ENCODE measurements around the gene BFSP2.
"Not testable (repeated sequence)": the region's sequence is repeated elsewhere in the genome, so short reads cannot be mapped to it uniquely, and the experiment has no call there.

Gene BFSP2

DNA sequence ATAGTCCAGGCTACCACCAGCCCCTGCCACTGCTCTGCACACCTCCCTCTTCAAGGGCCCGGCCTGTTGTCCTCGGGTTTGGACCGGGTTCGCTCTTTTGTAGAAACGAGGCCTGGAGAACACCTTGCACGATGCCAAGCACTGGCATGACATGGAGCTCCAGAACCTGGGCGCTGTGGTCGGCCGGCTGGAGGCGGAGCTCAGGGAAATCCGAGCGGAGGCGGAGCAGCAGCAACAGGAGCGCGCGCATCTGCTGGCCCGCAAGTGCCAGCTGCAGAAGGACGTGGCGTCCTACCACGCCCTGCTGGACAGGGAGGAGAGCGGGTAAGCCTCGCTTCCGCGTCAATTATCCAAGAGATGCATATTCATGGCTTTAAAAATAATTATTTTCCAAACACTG, 72.4 kb downstream of the BFSP2 start:
- Histone ChIP-seq H3K4me3 (ENCODE audit: low read depth in 1 of 2, low read length in 1 of 2) (no peak overlapping the region), H3K9me3 (no peaks in the 10 kb centered on the region), H3K27me3 (peaks cover 7% of the 10 kb centered on the region), H3K36me3 (no peaks in the 10 kb centered on the region), H3K27ac (no peak overlapping the region), H3K4me1 (ENCODE audit: control insufficient read depth in 1 of 2, insufficient read depth in 1 of 2, low read depth in 1 of 2, low read length in 1 of 2) (peaks cover 7 to 11% of the 10 kb centered on the region in 2 experiments)
- TF ChIP-seq, protein P1, sequence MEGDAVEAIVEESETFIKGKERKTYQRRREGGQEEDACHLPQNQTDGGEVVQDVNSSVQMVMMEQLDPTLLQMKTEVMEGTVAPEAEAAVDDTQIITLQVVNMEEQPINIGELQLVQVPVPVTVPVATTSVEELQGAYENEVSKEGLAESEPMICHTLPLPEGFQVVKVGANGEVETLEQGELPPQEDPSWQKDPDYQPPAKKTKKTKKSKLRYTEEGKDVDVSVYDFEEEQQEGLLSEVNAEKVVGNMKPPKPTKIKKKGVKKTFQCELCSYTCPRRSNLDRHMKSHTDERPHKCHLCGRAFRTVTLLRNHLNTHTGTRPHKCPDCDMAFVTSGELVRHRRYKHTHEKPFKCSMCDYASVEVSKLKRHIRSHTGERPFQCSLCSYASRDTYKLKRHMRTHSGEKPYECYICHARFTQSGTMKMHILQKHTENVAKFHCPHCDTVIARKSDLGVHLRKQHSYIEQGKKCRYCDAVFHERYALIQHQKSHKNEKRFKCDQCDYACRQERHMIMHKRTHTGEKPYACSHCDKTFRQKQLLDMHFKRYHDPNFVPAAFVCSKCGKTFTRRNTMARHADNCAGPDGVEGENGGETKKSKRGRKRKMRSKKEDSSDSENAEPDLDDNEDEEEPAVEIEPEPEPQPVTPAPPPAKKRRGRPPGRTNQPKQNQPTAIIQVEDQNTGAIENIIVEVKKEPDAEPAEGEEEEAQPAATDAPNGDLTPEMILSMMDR (IDR thresholded peaks at IDR 0.05) = no peak

DNA sequence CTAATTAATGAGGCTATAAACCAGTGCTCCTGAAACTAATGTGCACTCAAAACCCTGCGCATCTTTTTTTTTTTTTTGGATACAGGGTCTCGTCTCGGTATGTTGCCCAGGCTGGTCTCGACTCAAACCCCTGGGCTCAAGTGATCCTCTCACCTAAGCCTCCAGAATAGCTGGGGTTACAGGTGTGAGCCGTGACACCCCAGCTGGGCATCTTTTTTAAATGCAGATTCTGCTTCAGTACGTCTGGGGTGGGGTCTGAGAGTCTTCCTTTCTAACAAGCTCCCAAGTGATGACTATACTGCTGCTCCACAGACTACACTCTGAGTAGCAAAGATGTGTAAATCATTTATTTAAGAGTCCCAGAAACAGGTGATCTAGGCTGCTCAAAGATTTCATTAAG, 73.0 kb downstream of the BFSP2 start:
- H3K4me3 ChIP-seq (ENCODE audit: low read depth in 1 of 2, low read length in 1 of 2) = no peak overlapping the region
- no peaks in the 10 kb centered on the region for H3K9me3 ChIP-seq
- H3K36me3 ChIP-seq = no peaks in the 10 kb centered on the region
- peaks cover 7% of the 10 kb centered on the region for H3K27me3 ChIP-seq
- H3K27ac ChIP-seq = no peak overlapping the region
- peaks cover 7 to 11% of the 10 kb centered on the region in 2 experiments for H3K4me1 ChIP-seq (ENCODE audit: control insufficient read depth in 1 of 2, insufficient read depth in 1 of 2, low read depth in 1 of 2, low read length in 1 of 2)
- TF ChIP-seq, protein P1 (IDR thresholded peaks at IDR 0.05) = no peak

DNA sequence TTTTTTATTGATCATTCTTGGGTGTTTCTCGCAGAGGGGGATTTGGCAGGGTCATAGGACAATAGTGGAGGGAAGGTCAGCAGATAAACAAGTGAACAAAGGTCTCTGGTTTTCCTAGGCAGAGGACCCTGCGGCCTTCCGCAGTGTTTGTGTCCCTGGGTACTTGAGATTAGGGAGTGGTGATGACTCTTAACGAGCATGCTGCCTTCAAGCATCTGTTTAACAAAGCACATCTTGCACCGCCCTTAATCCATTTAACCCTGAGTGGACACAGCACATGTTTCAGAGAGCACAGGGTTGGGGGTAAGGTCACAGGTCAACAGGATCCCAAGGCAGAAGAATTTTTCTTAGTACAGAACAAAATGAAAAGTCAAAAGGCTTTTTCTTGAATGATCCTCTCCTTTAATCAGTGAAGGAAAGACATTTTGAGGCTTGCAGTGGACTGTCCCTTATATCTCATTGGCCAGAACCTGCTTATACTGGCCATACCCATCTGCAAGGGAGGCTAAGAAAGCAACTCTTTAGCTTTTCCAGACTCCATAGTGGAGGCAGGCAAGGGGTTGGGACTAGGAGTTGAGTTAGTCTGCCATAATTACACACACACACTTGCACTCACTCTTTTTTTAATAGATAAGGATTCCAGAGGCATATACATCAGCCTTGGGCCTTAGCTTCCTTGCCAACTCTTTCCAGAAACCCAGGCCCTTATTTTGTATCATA, 73.8 kb downstream of the BFSP2 start:
- not testable (repeated sequence) for H3K4me3 ChIP-seq (ENCODE audit: low read depth in 1 of 2, low read length in 1 of 2); H3K36me3 ChIP-seq; H3K27me3 ChIP-seq; H3K9me3 ChIP-seq; H3K27ac ChIP-seq
- H3K4me1 ChIP-seq (ENCODE audit: control insufficient read depth in 1 of 2, insufficient read depth in 1 of 2, low read depth in 1 of 2, low read length in 1 of 2) = peaks cover 7 to 11% of the 10 kb centered on the region in 2 experiments

DNA sequence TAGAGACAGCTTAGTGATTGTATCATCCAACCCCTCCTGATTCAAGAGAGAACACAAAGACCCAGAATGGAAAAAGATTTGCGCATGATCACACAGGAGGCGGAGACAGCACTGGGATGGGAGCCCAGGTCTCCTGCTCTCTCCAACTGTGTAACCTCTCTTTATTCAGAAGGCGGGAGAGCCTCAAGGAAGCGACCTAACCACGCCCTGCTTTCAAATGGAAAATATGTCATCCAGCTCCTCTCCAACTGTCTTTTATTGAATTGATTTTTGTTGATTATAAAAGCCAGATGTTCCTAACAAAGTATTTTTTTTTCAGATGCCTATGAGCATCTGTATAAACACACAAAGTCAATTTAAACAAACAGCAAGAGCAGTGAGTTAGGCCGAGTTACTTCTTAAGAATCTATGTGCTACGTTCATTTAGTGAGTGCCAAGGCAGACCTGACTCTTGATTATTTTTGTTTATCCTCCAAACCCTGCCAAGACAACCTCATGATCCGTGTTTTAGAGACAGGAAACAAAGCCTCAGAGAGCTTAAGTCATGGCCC, 74.5 kb downstream of the BFSP2 start:
- H3K4me3 ChIP-seq (ENCODE audit: low read depth in 1 of 2, low read length in 1 of 2) = no peak overlapping the region
- H3K36me3 ChIP-seq = no peaks in the 10 kb centered on the region
- H3K9me3 ChIP-seq = no peaks in the 10 kb centered on the region
- peaks cover 7 to 11% of the 10 kb centered on the region in 2 experiments for H3K4me1 ChIP-seq (ENCODE audit: control insufficient read depth in 1 of 2, insufficient read depth in 1 of 2, low read depth in 1 of 2, low read length in 1 of 2)
- H3K27ac ChIP-seq = peak overlapping the region; percentile 46
- TF ChIP-seq, protein P1 (IDR thresholded peaks at IDR 0.05) = no peak
- H3K27me3 ChIP-seq = peaks cover 7% of the 10 kb centered on the region

DNA sequence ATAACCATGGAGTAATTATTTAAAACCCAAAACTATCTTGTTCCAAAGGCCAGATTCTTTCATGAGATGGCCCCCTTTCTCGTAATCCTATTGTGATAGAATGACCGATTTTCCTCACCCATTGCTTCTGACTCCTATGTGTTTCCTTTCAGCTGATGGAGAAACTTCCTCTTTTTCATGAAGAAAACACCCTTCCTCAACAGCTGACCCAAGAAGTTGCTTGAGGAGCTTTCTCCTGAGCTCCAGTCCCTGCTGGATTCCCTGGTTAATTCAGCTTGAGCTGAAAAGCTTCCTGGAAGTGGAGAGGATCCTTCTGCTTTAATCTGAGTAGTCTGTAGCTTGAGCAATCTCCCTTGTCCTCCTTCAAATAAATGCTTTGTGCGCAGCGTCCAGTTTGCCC, 75.0 kb downstream of the BFSP2 start:
- Histone ChIP-seq H3K9me3 (no peaks in the 10 kb centered on the region), H3K4me1 (ENCODE audit: control insufficient read depth in 1 of 2, insufficient read depth in 1 of 2, low read depth in 1 of 2, low read length in 1 of 2) (peaks cover 7 to 11% of the 10 kb centered on the region in 2 experiments), H3K27me3 (peaks cover 7% of the 10 kb centered on the region), H3K27ac (peak overlapping the region; percentile 46), H3K4me3 (ENCODE audit: low read depth in 1 of 2, low read length in 1 of 2) (no peak overlapping the region), H3K36me3 (no peaks in the 10 kb centered on the region)
- TF ChIP-seq, protein P1 (IDR thresholded peaks at IDR 0.05) = no peak

DNA sequence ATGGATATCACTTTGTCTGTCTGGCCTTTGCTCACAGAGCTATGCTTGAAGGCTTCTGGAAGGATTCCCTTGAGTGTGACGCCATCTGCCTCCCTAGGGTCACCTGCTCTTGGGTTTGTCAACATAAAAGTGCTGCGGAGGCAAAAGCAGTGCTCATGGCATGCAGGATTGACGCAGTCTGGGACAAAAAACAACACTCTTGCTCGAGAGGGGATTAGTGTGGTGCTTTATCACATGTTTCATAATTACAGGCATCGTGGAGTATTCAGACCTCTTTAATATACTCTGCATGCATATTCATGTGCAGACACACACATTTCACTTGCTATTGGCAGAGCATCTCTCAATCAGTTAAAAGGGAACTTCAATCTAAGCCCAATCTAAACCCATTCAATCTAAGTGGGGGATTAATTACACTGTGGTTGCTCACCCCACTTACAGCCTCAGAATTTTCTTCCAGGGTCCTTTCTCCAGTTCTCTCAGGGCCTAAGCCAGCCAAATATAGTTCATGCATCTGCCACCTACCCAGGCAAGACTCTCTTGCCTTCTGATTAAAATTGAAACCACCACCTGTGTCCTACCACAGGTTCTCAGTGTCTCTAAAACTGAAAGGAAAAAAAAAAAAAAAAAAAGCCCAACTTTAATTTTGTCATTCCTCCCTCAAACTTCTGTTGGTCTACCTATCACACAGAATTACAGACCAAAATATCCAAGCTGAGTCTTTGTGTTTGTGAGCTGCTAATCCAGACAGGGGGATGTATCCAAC, 75.6 kb downstream of the BFSP2 start:
- Histone ChIP-seq H3K9me3 (no peaks in the 10 kb centered on the region), H3K4me3 (ENCODE audit: low read depth in 1 of 2, low read length in 1 of 2) (no peak overlapping the region), H3K4me1 (ENCODE audit: control insufficient read depth in 1 of 2, insufficient read depth in 1 of 2, low read depth in 1 of 2, low read length in 1 of 2) (peaks cover 7 to 11% of the 10 kb centered on the region in 2 experiments), H3K27me3 (peaks cover 7% of the 10 kb centered on the region), H3K36me3 (no peaks in the 10 kb centered on the region), H3K27ac (peak overlapping the region; percentile 46)
- TF ChIP-seq, protein P1 (IDR thresholded peaks at IDR 0.05) = no peak

All from neutrophil (primary cell).